Kidney epithelial cell (primary cell): ENCODE results near the gene ABHD17A. TPM values are rescaled to one million over a fixed set of nuclear protein-coding genes. Genes with fewer than 3 reads are reported as not detected.

Experiments
- DNase-seq: peaks from one replicate; pipeline ENCODE4 v3.0.0-alpha.2; 2010; ENCODE audit warnings: low read depth
- H3K27me3 ChIP-seq: 2 replicates; pipeline ENCODE4 v1.6.0; 2011; ENCODE audit warnings: low read length; ENCODE audit not compliant: control insufficient read depth, insufficient read depth
- H3K36me3 ChIP-seq: 2 replicates; pipeline ENCODE4 v1.5.1; 2011; ENCODE audit warnings: low read length; ENCODE audit not compliant: control insufficient read depth, insufficient read depth
- H3K4me3 ChIP-seq: 2 replicates; pipeline ENCODE4 v1.5.1; 2011; ENCODE audit warnings: low read depth, mild to moderate bottlenecking, control low read depth, low read length
- total RNA-seq: library from RNA; depleted of rRNA; stranded (reverse); fragments of >200 nt; gene quantifications from 2 replicates; pipeline ENCODE4 v1.2.3, GENCODE V29; 2015
- TF ChIP-seq, protein P1 (sequence below): IDR thresholded peaks from 2 replicates; pipeline ENCODE4 v1.5.1; 2011; ENCODE audit warnings: mild to moderate bottlenecking, moderate library complexity, low read length, control low read depth, inconsistent platforms; ENCODE audit not compliant: insufficient read depth, poor library complexity, severe bottlenecking

Gene ABHD17A
- total RNA-seq, 1 donor from 2014 or later, result 54.1 TPM

DNA sequence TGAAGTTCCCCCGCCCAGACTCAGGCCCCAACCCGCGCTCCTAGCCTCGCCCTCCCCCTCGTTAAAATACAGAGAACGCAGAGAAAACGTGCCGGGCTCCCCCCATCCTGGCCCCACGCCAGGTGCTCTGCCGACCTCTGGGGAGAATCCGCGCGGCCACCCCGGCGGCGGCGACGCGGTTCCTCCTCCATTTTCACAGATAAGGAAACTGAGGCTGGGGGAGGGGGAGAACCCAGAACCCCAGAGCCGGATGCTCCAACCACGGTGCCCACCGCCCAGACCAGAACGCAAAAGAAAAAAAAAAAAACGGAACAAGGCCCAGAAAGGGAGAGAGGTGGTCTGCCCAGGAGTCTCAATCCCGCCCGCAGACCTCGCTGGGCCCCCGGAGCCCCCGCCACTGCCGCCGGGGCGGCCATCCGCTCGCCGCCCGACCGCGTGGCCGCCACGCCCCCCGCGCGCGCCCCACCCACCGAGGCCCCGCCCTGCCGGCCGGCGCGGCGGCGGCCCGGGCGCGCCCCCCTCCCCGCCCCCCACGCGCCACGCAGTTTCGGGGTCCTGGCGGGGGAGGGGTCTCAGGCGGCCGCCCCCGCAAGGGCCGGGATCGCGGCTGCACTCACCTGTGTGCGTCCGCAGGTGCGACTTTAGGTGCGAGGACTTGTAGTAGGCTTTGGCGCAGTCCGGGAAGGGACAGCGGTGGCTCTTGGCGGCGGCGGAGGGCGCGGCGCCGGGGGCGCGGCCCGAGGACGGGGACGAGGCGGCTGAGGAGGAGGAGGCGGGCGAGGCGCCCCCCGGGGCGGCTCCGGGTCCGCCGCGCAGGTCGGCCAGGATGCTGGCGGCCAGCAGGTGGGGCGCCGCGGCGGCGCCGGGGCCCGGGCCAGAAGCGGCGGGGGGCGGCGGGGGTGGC is 22.6 kb downstream of the ABHD17A start:
- H3K36me3 ChIP-seq, result no peaks in the 10 kb centered on the region
- TF ChIP-seq, protein P1, sequence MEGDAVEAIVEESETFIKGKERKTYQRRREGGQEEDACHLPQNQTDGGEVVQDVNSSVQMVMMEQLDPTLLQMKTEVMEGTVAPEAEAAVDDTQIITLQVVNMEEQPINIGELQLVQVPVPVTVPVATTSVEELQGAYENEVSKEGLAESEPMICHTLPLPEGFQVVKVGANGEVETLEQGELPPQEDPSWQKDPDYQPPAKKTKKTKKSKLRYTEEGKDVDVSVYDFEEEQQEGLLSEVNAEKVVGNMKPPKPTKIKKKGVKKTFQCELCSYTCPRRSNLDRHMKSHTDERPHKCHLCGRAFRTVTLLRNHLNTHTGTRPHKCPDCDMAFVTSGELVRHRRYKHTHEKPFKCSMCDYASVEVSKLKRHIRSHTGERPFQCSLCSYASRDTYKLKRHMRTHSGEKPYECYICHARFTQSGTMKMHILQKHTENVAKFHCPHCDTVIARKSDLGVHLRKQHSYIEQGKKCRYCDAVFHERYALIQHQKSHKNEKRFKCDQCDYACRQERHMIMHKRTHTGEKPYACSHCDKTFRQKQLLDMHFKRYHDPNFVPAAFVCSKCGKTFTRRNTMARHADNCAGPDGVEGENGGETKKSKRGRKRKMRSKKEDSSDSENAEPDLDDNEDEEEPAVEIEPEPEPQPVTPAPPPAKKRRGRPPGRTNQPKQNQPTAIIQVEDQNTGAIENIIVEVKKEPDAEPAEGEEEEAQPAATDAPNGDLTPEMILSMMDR, result no peak
- peak overlapping the region; percentile 87 for H3K4me3 ChIP-seq
- no peak for DNase-seq
- H3K27me3 ChIP-seq, result no peaks in the 10 kb centered on the region

DNA sequence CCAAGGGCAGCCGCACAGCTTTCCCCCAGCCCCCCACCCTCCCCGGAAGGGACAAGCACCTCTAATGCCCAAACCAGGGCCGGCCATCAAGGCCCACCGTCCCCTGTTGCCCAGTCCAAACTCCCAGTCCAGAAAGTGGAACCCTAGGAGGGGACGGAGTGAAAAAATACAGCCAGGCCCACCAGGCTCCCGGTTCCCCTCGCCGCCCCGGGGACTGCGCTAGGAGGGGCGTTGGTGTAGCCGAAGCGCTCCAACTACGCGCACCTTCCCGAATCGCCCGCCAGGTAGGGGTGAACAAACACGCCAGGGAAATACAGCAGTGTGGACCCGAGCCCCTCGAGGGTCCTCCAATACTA is 23.2 kb downstream of the ABHD17A start:
- Histone ChIP-seq H3K36me3 (no peaks in the 10 kb centered on the region), H3K4me3 (peak overlapping the region; percentile 87), H3K27me3 (no peaks in the 10 kb centered on the region)
- no peak for DNase-seq
- TF ChIP-seq, protein P1, result no peak

DNA sequence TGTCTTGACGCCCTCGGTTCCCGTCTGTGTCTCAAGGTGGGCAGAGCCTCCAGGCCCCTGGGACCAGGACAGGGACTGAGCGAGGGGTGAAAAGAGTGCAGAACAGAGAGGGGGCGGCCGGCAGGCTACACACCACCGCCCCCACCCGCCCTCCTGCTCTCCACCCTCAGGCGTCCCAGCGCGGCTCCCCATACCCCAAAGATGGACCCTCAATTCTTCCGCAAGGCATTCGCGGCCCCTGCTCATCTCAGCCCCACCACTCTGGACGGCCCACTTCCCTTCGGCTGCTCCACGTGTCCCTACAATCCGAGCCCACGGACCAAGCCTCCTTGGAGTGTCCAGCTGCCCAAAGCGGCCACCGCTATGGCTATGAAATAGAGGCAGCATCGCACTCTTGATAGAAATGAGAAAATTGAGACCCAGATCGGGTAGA is 23.7 kb downstream of the ABHD17A start:
- H3K36me3 ChIP-seq, result no peaks in the 10 kb centered on the region
- H3K4me3 ChIP-seq, result peak overlapping the region; percentile 87
- no peaks in the 10 kb centered on the region for H3K27me3 ChIP-seq
- DNase-seq, result no peak
- TF ChIP-seq, protein P1, result no peak

DNA sequence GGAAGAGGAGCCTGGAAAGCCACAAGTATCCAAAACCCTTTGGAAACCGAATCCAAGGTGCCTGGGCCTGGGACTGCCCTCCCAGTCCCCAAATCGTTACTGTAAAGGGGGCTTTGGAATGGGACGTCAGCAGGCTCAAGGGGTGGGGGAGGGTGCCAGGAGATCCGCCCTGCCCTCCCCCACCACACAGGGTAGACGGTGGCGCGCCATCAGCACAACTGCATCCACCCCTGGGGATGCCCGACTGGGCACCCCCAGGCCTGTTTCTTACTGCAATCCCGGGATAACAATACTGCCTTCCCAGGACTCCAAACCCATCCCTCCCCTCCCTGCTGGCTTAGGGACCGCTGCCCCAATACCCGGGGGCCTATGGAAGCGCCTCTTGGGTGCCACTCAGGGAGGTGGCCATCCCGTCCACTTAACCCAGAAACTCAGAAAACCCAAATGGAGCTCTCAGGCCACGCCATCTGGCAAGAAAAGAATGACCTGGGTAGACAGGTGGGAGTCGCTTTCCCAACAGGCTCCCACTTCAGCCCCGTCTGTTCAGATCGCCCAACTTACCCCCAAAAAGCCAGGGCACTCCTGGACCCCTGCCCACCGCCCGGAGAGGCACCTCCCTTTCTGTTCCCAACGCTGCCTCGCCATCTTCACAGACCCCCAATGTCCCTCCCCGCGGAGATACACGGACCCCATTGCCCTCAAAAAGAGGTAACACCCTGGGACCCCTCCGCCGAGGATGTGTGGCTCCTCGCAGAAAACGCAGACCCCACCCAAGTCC is 24.3 kb downstream of the ABHD17A start:
- H3K4me3 ChIP-seq, result peak overlapping the region; percentile 87
- no peaks in the 10 kb centered on the region for H3K27me3 ChIP-seq
- TF ChIP-seq, protein P1, result no peak
- no peak for DNase-seq
- no peaks in the 10 kb centered on the region for H3K36me3 ChIP-seq

DNA sequence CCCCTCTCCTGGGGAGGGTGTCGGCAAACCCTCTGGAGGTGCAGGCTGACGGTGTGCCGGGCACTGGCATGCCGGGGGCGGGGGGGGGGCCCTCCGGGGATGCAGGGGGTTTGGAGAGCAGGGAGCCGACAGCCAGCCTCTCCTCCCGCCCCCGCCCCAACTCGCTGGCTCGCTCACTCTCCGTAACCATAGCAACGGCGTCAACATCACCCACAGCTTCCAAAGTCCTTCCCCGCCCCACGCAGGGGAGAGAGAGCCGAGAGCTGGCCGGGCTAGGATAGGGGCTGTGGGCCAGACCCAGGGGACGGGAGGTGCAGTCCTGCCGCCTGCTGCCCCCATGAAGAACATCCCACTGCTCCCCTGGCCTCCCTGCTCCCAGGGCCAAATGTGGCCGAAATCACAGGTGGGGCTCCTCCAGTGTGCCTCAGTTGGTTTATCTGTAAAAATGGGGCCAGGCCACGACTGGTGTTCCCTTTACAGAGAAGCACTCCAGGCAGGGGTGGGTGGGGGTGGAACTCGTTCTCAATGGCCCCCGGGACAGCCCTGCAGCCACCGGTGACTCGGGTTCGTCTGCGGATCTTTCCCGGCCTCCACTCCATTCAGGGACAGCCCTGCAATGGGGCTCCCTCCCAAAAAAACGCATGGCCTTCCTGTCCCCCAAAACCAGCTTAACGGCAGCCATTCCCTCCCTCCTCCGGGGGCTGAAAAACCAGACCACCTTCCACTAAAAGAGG is 25.1 kb downstream of the ABHD17A start:
- Histone ChIP-seq H3K27me3 (no peaks in the 10 kb centered on the region), H3K36me3 (no peaks in the 10 kb centered on the region), H3K4me3 (peak overlapping the region; percentile 87)
- no peak for DNase-seq
- TF ChIP-seq, protein P1, result no peak
